DMS 273 treated with DMSO at 0.1 percent for 48 hours (cell line): Measurements from ENCODE around the gene DOCK11.

Experiments
- DNase-seq: peaks from one replicate; lab custom pipeline; 2025; lab: John Stamatoyannopoulos, UW

Gene DOCK11

DNA sequence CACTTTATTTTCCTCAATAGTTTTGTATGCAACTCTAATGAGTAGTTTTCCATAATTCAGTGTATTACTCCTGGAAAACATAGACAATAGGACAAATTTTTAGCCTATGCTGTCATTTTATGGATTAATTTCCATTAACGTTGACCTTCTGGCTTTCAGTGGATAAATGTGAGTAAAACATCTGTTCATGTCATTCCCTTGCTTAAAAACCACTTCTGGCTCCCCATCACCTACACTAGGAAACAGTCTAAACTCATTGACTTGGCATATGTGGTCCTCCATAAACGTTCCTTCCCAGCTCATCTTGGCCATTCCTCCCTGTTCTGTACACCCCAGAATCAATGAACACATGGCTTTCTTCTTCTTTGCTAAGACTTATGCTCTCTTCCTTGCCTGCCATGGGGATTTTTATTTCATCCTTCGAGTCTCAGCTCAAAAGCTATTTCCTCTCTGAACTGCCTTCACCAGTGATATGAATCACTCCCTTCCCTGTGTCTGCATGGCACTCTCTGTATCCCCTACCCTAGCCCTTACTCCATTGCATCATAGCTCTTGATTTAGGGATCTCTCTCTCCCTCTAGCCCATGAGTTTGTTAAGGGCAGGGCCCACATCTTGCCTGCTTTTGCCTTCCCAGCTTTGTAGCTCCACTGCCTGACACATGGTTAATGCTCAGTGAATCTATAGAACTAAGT, 34.8 kb downstream of the DOCK11 start:
- no peak for DNase-seq

DNA sequence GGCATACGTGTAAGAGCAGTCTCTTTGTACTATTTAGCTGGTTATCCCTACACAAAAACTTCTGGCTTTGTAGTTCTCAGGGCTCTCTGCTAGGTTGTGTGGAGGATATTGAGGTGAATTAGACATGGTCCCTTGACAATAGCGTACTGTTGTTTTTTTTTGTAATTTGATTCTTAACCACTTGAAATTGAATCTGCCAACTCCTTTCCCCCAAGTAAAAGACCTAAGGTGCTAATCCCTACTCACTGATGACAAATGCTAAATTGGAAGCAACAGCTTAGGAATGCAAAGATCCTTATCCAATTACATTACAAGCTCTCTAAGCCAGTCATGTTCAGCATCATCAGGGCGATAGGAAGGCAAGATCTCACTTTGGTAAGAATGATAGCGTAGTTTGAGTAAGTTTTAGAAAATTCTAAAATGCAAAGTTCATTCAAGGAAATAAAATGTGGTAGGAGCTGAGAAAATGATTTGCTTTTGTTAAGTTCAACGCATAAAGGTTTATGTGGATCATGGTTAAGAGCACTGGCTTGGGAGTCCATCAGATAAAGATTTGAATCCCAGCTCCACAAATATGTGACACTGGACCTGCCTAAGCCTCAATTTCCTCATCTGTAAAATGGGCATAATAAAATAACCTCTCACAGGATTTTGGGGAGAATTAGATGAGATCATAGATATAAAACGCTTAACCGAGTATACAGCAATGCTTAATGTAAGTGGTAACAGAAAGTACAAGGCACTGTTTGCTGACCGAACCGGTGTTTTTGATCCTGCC, 39.3 kb downstream of the DOCK11 start:
- no peak for DNase-seq

DNA sequence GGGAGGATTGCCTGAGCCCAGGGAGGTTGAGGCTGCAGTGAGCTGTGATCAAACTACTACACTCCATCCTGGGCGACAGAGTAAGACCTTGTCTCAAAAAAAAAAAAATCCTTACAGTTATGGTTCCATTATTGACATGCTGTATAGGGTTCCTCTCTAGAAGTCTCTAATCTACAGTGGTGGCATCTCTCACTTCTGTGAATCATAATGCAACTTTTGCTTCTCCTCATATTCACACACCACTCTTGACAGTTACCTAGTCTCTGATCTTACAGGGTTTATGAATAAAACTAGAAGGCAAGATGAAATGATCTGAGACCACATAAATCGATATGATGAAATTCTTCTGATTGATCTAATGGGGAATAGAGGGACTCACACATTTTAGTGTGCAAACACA, 40.6 kb downstream of the DOCK11 start:
- no peak for DNase-seq

DNA sequence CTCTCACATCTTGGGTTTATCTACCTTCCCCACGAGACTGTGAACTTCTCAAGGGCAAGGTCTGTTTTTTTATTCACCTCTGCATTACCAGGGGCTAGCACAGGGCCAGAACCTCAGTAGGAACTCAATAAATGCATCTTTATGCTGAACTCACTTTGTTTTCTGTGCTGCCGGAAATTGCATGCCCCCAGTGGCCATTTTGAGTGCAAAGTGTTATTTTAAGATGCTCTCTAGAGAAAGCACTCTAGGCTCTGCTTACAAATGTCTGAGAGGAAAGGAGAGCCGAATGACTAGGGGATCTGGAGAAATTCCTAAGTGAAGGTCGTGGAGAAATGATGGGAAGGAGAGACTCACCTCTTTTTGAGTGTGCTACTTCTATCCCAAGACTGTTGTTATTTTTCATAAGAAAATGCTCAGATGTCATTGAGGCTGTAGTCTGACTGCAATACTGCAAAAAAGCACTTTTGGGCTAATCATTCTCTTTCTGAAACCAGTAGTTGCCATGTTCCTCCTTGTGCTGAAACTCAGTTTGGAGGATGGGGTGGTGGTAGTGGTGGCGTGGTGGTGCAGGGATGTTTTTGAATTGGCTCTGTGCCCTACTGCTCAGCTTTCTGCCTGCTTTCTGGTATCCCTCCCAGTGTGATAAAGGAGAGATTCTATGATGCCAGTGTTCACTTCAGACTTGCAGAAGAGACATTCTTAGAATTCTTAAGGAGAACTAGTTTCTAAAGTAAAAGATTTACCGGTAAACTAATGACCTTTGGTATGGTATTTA, 41.3 kb downstream of the DOCK11 start:
- no peak for DNase-seq

DNA sequence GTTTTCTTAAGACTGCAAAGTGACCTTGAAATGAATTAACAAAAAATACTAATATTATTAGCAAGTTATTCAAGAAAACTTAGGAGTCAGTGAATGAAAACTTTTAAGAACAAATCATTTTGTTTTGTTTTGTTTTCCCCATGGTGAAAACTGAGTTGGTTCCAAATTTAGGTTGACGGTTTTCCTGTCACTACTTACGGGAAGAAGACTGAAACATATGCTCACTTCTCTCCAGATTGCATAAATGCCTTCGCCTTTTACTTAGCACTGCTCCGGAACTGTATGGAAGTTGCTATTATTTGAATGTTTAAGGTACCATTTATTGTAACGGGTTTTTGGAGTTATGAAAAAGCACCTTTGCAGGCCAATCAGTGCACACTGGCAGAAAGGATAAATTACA, 42.8 kb downstream of the DOCK11 start:
- DNase-seq: no peak

DNA sequence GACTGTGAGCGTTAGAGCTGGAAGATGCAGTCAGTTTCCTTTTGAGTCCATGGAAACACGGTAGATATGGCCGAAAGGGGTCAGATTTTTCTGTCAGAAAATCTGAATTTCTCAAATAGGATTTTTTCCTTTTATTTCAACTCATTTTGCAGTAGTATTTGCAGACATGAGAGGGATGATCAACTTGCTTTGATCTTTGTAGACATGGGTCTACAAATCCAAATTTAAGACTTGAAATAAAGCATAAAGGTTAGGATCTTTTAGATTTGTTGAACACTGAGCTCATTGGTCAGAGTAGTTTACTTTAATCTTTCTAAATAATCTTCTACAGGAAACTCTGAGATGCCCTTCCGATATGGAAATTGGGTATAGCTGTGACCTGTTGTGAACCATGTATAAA, 44.7 kb downstream of the DOCK11 start:
- DNase-seq: no peak

DNA sequence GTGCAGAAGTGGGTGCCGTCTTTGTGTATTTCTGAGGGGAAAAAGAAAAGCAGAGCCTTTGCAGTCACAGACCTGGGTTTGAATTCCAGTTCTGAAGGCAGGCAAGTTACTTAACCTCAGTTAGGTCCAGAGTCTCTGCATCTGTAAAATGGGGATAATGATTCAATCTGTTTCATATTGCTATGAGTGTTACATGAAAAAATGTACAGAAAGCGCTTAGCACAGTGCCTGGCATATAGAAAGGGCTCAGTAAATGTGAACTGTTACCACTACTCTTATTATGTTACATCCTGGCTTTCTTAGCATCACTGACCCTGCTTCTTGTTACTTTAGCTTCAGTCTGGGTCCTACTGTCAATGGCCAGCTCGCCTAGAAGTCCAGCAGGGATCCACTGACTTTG, 45.9 kb downstream of the DOCK11 start:
- no peak for DNase-seq

DNA sequence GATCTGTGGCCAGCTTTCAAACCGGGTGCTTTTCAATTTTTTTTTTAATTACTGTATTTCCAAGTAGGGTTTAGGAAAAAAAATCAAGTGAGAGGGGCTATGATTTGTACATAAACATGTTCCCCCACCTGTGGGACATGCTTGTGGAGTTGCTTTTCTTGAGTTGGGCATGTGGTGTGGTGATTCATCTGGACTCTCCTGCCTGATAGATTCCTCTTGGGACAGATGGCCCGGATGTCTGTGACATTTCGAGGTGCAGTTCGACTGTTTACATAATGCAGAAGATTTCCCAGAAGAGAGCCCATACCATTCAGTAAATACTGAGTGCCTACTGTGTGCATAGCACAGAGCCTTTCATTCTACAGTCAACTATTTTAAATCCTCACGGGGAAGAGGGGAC, 49.9 kb downstream of the DOCK11 start:
- DNase-seq: peak; percentile 12

DNA sequence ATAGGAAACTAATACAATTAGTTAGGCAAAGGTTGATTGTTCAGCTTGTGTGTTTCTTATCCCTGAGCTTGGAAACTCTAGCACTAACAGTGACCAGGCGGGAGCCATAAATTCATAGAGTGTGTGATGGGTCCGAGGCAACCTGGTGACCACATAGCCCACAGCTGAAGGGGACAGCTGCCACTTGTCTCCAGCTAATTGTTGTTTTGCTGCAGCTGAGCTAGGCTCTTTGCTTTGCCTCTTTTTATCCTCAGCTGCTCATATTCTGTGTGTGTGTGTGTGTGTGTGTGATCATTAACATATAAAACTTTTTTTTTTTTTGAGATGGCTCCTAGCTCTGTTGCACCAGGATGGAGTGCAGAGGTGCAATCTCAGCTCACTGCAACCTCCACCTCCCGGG, 53.2 kb downstream of the DOCK11 start:
- no peak for DNase-seq

DNA sequence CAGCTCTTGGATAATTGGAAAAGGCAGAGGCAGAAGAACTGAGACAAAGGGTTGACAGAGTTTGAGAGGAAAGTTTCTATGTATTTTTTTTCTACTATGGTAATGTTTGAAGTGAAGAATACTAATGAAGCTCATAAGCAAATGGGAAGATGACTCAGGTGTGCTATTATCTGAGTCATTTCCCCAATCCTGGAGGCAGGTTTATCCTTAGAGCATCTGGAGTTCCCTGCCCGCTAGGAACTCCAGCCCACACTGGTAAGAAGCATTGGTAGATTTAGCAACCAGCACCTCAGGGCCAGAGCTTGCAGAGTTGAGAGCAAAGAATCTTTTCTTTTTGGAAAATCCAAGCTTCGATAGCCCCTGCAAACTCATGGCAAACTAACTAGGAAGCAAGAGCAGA, 55.2 kb downstream of the DOCK11 start:
- no peak for DNase-seq

DNA sequence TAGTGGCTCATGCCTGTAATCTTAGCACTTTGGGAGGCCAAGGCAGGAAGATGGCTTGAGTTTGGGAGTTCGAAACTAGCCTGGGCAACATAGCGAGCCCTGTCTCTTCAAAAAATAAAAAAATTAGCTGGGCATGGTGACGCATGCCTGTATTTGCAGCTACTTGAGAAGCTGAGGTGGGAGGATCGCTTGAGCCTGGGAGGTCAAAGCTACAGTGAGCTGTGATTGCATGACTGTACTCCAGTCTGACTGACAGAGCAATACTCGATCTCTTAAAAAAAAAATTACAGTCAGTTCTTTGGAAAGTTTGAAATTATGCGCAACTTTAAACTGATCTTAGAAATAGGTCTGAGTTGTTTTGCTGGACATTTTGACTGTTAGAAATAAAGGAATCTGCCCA, 55.8 kb downstream of the DOCK11 start:
- DNase-seq: no peak

DNA sequence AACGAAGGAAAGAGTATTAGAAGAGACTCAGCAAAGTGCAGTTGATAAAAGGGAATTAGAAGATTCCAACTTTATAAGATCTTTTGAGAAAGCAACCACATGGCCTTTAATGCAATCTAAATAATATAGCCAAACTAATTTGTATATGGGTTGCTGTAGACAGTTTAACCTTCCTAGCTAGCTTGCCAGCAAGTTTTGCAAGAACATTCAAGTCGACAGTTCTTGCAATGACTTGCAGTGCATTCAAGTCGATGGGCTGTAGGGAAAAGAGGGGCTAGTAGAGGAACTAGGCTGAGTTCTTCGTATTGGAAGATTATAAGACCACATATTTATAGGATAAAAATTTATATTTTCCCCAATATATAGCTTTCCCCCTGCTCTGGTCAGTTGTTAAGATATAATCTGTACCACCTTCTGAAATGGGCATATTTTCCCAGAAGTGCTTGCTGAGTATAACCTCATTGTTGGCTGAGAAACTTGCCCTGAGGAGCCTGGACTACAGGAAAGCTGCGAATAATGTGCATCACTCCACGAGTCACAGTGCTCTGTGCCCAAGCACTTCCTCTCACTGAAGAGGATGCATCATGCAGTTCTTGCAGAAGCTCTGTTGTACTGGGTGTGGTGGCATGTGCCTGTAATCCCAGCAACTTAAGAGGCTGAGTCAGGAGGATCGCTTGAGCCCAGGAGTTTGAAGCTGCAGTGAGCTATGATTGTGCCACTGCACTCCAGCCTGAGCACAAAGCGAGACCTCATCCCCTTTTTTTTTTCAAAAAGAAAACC, 56.7 kb downstream of the DOCK11 start:
- DNase-seq: no peak

DNA sequence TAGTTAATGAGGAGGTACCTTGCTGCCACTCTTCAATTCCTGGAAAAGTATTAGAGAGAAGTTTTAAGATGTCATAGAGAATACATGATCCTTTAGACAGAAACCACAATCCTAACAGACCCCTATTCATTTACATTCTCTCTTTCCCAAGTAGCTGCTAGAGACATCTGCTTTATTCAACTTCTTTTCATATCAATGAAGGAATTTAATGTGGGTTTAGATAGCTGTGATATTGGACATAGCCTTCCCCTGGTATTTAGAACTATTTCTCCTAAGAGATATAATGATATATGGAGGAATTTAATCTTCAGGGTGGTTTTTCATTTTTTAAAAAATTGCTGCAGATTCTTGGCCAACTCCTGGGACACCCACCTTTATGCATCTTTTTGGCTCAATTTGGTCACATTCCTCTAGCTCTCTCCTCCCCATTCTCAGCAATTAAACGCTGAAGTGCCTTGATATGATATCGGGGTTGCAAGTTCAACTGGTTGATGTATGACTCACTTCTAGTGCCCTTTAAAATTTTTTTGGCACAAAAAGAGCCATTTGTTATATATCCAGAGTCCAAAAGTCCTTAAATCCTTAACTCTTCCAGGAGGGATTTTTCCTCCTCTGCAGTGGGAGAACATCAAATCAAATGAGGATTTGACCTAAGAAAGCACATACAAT, 57.6 kb downstream of the DOCK11 start:
- DNase-seq: no peak

DNA sequence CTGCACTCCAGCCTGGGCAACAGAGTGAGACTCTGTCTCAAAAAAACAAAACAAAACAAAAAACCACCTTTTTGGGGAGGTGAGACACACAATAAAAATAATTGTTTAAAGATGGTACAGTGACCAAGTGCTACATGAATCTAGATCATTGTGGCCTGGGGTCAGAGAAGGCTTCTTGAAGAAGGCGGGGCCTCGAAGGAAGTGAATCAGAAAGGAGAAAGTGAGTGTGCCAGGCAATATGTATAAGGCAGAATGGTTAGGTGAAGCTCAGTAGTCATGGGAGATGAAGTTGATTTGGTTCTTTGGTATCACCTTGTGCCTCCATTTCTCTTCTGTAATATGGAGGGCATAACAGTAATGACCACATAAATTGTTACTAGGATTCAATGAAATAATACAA, 58.9 kb downstream of the DOCK11 start:
- no peak for DNase-seq

DNA sequence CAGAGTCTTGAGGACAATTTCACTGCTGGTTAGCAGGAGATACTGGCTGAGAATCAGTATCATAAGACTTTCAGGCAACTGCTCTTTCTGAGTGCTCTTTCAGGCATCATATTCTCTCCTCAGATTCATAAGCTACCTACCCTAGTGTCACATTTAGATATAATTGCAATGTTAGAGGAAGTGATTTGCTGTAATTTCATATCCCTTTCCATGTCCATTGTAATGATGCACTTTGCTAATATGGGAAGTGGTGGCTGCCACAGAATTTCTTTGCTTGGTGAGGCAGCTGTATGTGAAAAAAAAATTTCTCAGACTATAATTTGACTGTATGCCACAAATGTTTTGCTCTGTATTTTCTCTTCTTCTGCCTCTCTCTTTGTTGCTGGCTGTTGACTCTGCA, 63.3 kb downstream of the DOCK11 start:
- no peak for DNase-seq

DNA sequence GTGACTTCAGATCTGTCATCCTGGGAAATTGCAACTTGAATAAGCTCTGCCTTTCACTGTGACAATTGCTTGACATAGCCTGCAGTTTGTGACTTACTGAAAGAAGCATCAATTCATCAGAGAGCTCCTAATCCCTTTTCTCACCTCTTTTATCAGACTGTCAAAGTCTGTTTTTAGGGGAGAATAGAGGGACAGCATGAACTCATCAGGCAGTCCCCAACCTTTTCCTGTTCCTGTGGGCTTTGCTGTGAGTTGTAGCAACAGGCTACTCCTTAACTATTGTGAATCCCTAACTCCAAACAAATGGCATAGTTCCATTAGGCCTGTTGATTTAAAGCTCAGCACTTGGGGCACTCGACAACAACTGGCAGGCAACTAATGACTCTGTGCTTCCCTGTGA, 64.9 kb downstream of the DOCK11 start:
- DNase-seq: no peak

DNA sequence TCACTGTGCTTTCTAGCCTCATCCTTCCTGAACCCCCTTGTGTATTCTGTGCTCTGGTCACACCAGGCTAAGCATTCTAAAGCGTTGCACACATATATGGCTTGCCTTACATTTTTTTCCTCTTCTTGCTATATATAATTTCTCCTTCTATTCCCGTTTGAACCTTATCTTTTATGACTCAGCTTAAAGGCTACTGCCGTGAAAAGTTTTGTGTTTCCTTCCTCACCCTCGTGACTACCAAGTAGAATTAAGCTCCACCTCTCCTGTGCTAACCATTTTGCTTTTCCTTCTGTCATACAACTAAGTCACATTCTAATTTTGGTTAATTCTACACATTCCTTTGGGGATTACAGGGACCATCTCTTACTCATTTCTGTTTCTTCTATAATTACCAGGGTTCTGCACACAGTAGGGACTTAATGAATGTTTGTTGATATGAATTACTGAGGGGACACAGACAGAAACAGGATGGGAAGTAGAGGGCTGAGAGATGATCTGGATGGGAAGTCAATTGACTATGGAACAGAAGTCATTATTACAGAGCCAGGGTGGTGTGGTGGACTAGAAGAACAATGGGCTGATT, 67.1 kb downstream of the DOCK11 start:
- no peak for DNase-seq

DNA sequence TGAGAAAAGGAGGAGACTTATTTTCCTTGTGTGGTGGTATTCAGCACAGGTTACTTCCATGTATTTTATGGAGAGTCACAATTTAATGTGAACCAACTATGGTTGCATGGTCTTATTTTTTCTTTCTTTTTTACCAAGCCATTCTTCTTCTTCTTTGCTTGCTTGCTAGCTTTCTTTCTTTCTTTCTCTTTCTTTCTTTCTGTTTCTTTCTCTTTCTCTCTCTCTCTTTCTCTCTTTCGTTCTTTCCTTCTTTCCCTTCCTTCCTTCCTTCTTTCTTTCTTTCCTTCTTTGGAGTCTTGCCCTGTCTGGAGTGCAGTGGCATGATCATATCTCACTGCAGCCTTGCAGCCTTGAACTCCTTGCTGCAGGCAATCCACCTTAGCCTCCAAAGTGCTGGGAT, 68.9 kb downstream of the DOCK11 start:
- DNase-seq: no peak

DNA sequence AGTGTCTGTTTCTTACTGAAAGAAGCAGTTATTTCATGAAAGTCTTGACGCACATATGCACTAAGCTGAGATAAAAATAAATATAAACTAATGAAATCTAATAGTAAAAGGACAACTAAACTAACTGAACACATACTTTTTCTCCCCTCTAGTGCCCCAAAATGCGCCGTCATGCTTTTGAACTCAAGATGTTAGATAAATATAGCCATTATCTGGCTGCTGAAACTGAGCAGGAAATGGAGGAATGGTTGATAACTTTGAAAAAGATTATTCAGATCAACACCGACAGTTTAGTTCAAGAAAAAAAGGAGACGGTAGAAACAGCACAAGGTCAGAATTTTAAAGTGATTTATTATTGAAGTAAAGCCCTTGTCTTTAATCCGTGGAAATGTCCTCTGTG, 70.2 kb downstream of the DOCK11 start:
- no peak for DNase-seq

DNA sequence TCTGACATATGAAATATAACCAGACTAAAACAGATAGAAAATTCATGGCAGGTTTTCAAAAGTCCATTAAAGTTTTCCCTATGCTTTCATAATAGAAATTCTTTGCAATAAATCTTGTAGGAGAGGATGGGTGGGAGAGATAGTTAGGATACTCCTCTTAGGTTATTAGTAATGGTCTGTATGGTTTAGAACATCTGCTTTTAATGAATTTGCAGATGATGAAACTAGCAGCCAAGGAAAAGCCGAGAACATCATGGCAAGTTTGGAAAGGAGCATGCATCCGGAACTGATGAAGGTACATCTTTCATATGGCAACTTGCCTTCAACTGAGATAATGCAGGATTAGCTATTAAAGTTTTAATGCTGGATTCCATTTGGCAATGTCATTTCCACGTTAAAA, 70.7 kb downstream of the DOCK11 start:
- no peak for DNase-seq

DNA sequence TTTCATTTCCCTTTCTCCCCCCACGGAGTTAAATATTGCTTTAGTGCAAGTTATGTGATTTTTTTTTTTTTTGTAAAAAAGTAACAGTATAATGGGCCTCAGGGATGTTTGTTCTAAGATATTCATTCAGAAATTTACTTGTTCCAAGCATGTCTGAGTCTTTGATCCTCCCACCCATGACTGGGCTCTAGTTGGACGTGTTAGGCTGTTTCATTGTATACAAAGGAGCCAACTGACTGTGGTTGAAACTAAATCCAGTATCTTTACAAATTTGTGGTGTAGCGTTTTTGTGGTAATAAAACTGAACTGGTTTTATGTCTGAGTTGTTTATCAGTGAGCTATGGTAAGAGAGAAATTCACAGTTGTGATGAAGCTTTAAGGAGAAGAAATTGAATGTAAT, 74.1 kb downstream of the DOCK11 start:
- DNase-seq: no peak
